ENCODE data around the gene COBL.
"Not testable (repeated sequence)": the region's sequence is repeated elsewhere in the genome, so short reads cannot be mapped to it uniquely, and the experiment has no call there.

The COBL gene

GRCh38 chr7:51011710-51012350 is 304.8 kb downstream of the COBL start:
- no peak for DNase-seq (ENCODE audit: low spot score)
- FAIRE-seq = no peak

- FAIRE-seq (no peak), DNase-seq (ENCODE audit: low spot score) (no peak)
These were observed 306.1 kb downstream of the COBL start for GRCh38 chr7:51010534-51010933.

GRCh38 chr7:51009716-51010496 is 306.7 kb downstream of the COBL start:
- DNase-seq (ENCODE audit: low spot score) = peak; percentile 67
- FAIRE-seq = peak; percentile 94

- FAIRE-seq (no peak), DNase-seq (ENCODE audit: low spot score) (no peak)
These were observed 308.8 kb downstream of the COBL start for GRCh38 chr7:51007551-51008505.

GRCh38 chr7:51006483-51007235 is 309.9 kb downstream of the COBL start:
- FAIRE-seq (no peak), DNase-seq (ENCODE audit: low spot score) (no peak)

GRCh38 chr7:51005074-51005473 is 311.5 kb downstream of the COBL start:
- no peak for FAIRE-seq

GRCh38 chr7:51000956-51001355 is 315.7 kb downstream of the COBL start:
- FAIRE-seq (no peak), DNase-seq (ENCODE audit: low spot score) (no peak)

More at GRCh38 chr7:51005074-51005473, 311.5 kb downstream of the COBL start:
- no peak for DNase-seq (ENCODE audit: low spot score)

- FAIRE-seq (no peak), DNase-seq (ENCODE audit: low spot score) (no peak)
These were observed 321.8 kb downstream of the COBL start for GRCh38 chr7:50994753-50995319.

- DNase-seq (ENCODE audit: low spot score); FAIRE-seq: not testable (repeated sequence)
These were observed 326.4 kb downstream of the COBL start for GRCh38 chr7:50990214-50990613.

- no peak for FAIRE-seq
- no peak for DNase-seq (ENCODE audit: low spot score)
These were observed 327.6 kb downstream of the COBL start for GRCh38 chr7:50988988-50989387.

- DNase-seq (ENCODE audit: low spot score) (no peak), FAIRE-seq (no peak)
These were observed 328.1 kb downstream of the COBL start for GRCh38 chr7:50988465-50988864.

GRCh38 chr7:50985096-50985495 is 331.5 kb downstream of the COBL start:
- FAIRE-seq (no peak), DNase-seq (ENCODE audit: low spot score) (no peak)

GRCh38 chr7:50983850-50984249 is 332.8 kb downstream of the COBL start:
- FAIRE-seq = no peak
- no peak for DNase-seq (ENCODE audit: low spot score)

GRCh38 chr7:50982626-50983025 is 334.0 kb downstream of the COBL start:
- FAIRE-seq (no peak), DNase-seq (ENCODE audit: low spot score) (no peak)

GRCh38 chr7:50981743-50982142 is 334.9 kb downstream of the COBL start:
- DNase-seq (ENCODE audit: low spot score) (no peak), FAIRE-seq (no peak)

GRCh38 chr7:50980411-50980810 is 336.2 kb downstream of the COBL start:
- FAIRE-seq (no peak), DNase-seq (ENCODE audit: low spot score) (no peak)

- FAIRE-seq (no peak), DNase-seq (ENCODE audit: low spot score) (no peak)
These were observed 337.9 kb downstream of the COBL start for GRCh38 chr7:50978633-50979215.

- no peak for DNase-seq (ENCODE audit: low spot score)
- no peak for FAIRE-seq
These were observed 339.2 kb downstream of the COBL start for GRCh38 chr7:50977421-50977820.

GRCh38 chr7:50976064-50976463 is 340.5 kb downstream of the COBL start:
- DNase-seq (ENCODE audit: low spot score) = no peak
- no peak for FAIRE-seq

GRCh38 chr7:50974240-50974639 is 342.4 kb downstream of the COBL start:
- DNase-seq (ENCODE audit: low spot score) = no peak
- FAIRE-seq = no peak
